CD1c-positive myeloid dendritic cell (primary cell): ENCODE results near the gene RCAN1.
A peak's percentile ranks its signal among the peaks of the same experiment; 100 is the strongest.

ENCODE experiments used
- DNase-seq: peaks from one replicate; pipeline ENCODE4 v3.0.0-alpha.2; 2016; ENCODE audit errors: extremely low spot score

RCAN1 gene

GRCh38 chr21:34537838-34538237, 77.1 kb downstream of the RCAN1 start:
- DNase-seq, result peak; percentile 48

- no peak for DNase-seq
Measured at GRCh38 chr21:34536820-34537219, 78.1 kb downstream of the RCAN1 start.

GRCh38 chr21:34536311-34536710, 78.6 kb downstream of the RCAN1 start:
- DNase-seq, result no peak

GRCh38 chr21:34535886-34536285, 79.0 kb downstream of the RCAN1 start:
- DNase-seq, result no peak

- DNase-seq, result peak; percentile 59
Measured at GRCh38 chr21:34534522-34534921, 80.4 kb downstream of the RCAN1 start.

GRCh38 chr21:34533938-34534337, 81.0 kb downstream of the RCAN1 start:
- DNase-seq, result no peak

- DNase-seq, result no peak
Measured at GRCh38 chr21:34531399-34531798, 83.5 kb downstream of the RCAN1 start.

- no peak for DNase-seq
Measured at GRCh38 chr21:34530261-34530660, 84.7 kb downstream of the RCAN1 start.

- no peak for DNase-seq
Measured at GRCh38 chr21:34528131-34528561, 86.8 kb downstream of the RCAN1 start.

GRCh38 chr21:34526618-34527290, 88.2 kb downstream of the RCAN1 start:
- DNase-seq, result peak; percentile 68

- DNase-seq, result no peak
Measured at GRCh38 chr21:34526241-34526617, 88.7 kb downstream of the RCAN1 start.

GRCh38 chr21:34524646-34525601, 90.0 kb downstream of the RCAN1 start:
- no peak for DNase-seq

- no peak for DNase-seq
Measured at GRCh38 chr21:34523019-34523555, 91.8 kb downstream of the RCAN1 start.

- peak; percentile 60 for DNase-seq
Measured at GRCh38 chr21:34522284-34522683, 92.6 kb downstream of the RCAN1 start.

GRCh38 chr21:34521561-34521960, 93.4 kb downstream of the RCAN1 start:
- no peak for DNase-seq

GRCh38 chr21:34520764-34521508, 94.0 kb downstream of the RCAN1 start:
- peak; percentile 81 for DNase-seq

- DNase-seq, result peak; percentile 66
Measured at GRCh38 chr21:34520281-34520680, 94.6 kb downstream of the RCAN1 start.

GRCh38 chr21:34519694-34520093, 95.2 kb downstream of the RCAN1 start:
- DNase-seq, result no peak

GRCh38 chr21:34519016-34519415, 95.9 kb downstream of the RCAN1 start:
- no peak for DNase-seq

- DNase-seq, result no peak
Measured at GRCh38 chr21:34518301-34518700, 96.6 kb downstream of the RCAN1 start.

- DNase-seq, result peak; percentile 74
Measured at GRCh38 chr21:34517491-34518245, 97.2 kb downstream of the RCAN1 start.
